ENCODE data around the gene LCT.
A peak's percentile ranks its signal among the peaks of the same experiment; 100 is the strongest.
"Not testable (repeated sequence)": the region's sequence is repeated elsewhere in the genome, so short reads cannot be mapped to it uniquely, and the experiment has no call there.

Gene LCT

GRCh38 chr2:135836596-135837270 is at the start of gene LCT:
LCT (minus strand) TSS chr2:135837184; CDS start chr2:135837169, 15 bp downstream.
- DNase-seq (ENCODE audit: low spot score) = no peak

DNA sequence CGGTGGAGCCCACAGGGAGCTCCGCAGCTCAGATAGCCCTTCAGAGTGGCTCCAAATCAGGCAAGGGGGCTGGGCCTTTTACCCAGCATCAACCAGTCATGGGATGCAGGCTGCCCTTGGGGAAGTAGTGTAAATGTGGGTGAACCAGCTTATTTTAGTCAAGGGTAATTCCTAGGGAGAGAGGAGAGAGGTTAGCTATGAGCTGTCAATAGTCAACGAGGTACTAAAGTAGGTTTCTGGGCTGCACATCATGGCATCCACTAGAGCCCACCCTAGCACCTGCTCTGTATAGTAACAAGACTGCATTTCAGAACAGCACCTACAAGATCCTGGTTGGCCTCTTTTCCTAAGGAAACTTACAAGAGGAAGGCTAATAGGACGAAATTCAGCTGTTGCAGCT is 48.7 kb upstream of the LCT start:
- DNase-seq (ENCODE audit: low spot score) = no peak

- DNase-seq (ENCODE audit: low spot score) = no peak
These were observed 45.4 kb upstream of the LCT start for GRCh38 chr2:135882415-135882814.

DNA sequence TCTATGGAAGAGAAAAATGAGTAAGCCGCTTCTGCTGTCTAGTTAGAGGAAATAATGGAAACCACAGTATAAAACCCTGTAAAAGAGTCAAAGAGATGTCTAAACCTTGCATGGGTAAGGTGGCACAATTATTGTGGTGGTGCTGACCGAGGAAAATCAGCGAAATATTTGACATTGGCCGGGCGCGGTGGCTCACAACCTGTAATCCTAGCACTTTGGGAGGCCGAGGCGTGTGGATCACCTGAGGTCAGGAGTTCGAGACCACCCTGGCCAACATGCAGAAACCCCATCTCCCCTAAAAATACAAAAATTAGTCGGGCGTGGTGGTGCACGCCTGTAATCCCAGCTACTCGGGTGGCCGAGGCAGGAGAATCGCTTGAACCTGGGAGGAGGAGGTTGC is 39.8 kb upstream of the LCT start:
- not testable (repeated sequence) for DNase-seq (ENCODE audit: low spot score)

DNA sequence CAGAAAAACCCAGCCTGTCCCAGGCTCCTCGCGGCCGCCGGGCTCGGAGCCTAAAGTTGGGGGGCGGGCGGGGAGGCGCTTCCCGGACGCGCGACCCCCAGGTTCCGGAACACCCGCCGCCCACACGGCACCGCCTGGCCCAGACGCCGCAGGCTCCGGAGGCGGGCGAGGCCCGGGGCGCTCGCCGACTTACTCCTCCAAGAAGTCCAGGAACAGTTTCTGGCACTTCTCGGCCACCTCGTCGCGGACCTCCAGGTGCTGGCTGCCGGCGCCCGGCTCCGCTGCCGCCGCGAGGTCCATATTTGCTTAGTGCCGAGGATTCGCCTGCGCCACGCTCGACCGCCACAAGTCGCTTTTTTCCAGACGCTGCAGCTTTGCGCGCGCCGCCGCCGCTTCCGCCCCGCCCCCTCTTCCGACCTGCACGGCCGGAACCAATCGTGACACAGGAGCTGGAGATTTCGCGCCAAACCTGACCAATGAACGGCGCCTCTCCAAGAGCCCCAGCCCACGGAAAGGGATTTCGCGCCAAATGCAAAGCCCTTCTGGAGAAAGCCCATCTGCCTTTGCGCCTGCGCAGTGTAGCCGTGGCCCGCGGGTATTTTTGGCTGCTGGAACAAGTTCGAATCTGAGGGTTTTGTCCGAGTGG is 39.2 kb upstream of the LCT start, which contains the start of gene MCM6:
MCM6 (minus strand) TSS at position 378 of the 646 bp plus-strand sequence; CDS start at position 300, 78 bp downstream.
- peak; percentile 99 for DNase-seq (ENCODE audit: low spot score)

- peak; percentile 80 for DNase-seq (ENCODE audit: low spot score)
These were observed 38.6 kb upstream of the LCT start for GRCh38 chr2:135875491-135876065.

DNA sequence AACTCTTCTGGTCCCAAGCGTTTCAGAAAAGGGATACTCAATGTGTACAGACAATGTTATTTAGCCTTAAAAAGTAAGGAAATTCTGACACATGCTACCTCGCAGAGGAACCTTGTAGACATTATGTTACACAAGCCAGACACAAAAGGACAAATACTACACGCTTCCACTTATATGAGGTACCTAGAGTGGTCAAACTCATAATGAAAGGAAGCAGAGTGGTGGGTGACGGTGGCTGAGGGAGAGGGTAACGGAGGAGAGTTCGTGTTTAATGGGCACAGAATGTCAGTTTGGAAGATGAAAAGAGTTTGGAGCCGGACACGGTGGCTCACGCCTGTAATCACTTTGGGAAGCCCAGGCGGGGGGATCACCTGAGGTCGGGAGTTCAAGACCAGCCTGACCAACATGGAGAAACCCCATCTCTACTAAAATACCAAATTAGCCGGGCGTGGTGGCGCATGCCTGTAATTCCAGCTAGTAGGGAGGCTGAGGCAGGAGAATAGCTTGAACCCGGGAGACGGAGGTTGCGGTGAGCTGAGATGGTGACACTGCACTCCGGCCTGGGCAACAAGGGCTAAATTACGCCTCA is 37.9 kb upstream of the LCT start:
- DNase-seq (ENCODE audit: low spot score) = peak; percentile 19

DNA sequence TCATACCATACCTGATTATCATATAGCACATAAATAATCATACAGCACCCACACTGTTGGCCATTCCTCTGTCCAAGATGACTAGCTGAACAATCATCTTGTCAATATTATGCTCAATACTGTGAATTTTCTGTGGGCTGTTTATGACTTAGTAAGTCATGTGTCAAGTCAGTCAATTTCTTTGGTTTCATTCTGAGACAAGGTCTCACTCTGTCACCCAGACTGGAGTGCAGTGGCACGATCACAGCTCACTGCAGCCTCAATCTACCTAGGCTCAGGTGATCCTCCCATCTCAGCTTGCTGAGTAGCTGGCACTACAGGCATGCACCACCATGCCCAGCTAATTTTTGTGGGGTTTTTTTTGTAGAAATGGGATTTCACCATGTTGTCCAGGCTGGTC is 33.6 kb upstream of the LCT start:
- DNase-seq (ENCODE audit: low spot score) = no peak

DNA sequence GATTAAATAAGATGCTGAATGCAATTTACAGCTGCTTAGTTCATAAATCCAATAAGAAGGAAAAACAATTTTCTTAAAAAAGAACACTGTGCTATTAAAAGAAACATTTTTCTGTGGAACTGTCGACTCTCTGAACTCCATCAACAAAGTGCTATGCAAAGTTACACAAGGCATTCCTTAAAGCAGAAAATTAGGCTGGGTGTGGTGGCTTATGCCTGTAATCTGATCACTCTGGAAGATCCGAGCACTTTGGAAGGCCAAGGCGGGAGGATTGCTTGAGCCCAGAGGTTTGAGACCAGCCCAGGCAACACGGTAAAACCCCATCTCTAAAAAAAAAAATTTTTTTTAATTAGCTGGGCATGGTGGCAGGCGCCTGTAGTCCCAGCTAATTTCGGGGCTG is 26.2 kb upstream of the LCT start:
- DNase-seq (ENCODE audit: low spot score) = no peak

- no peak for DNase-seq (ENCODE audit: low spot score)
These were observed 25.7 kb upstream of the LCT start for GRCh38 chr2:135862718-135863117.

GRCh38 chr2:135853401-135853800 is 16.4 kb upstream of the LCT start:
- DNase-seq (ENCODE audit: low spot score) = no peak

- DNase-seq (ENCODE audit: low spot score) = no peak
These were observed 14.9 kb upstream of the LCT start for GRCh38 chr2:135851858-135852257.

DNA sequence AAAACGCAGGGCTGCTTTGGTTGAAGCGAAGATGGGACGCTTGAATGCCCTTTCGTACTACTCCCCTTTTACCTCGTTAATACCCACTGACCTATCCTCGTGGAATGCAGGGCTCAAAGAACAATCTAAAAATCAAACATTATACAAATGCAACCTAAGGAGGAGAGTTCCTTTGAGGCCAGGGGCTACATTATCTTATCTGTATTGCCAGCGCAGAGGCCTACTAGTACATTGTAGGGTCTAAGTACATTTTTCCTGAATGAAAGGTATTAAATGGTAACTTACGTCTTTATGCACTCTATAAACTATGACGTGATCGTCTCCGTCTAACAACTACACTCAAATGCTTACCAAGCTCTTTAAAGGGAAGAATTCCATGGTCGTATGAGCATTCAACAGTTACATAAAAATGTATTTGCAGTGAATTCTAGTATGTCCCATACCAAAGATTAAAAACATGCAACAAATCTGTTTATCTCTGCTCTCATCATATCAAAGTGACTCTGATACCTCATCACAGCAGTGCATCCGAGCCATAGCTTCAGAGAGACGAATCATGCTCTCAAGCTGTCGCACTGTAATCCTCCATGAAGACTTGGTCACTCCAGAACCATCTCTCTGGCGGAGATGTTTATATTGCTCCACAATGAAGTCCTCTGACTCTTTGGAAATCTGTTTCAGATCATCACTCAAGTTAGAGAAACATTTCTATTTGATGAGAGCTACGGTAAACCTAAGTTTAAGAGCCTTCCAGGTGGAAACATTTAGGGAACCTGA is 14.1 kb upstream of the LCT start:
- DNase-seq (ENCODE audit: low spot score) = no peak

- no peak for DNase-seq (ENCODE audit: low spot score)
These were observed 12.1 kb upstream of the LCT start for GRCh38 chr2:135849087-135849486.

GRCh38 chr2:135845997-135846396 is 9.0 kb upstream of the LCT start:
- no peak for DNase-seq (ENCODE audit: low spot score)

GRCh38 chr2:135845257-135845656 is 8.3 kb upstream of the LCT start:
- no peak for DNase-seq (ENCODE audit: low spot score)

DNA sequence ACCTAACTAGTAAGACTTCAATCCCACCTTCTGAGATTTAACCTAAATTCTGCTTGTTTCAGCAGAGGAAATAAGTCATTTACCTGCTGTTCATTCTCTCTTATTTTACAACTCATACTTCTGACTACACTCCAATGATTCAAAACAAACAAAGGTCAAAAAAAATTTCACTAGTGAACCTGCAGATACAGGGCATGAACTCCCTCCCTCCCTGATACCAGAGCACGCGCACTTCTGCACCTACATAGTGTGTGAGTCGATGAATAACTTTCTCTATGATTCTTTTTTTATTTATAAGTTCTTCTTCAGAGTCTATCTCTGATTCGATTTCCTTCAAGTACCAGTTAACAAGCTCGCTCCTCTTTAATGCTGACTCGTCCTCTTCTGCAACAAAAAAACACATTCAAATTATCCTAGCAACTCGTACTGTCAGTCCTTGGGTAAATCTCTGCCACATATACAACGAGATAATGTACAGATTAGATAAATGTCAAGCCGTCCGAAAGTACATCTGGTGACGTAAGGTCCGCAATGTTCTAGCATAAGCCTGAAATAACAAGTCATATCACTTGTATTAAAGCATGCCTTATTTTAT is 7.4 kb upstream of the LCT start:
- no peak for DNase-seq (ENCODE audit: low spot score)

DNA sequence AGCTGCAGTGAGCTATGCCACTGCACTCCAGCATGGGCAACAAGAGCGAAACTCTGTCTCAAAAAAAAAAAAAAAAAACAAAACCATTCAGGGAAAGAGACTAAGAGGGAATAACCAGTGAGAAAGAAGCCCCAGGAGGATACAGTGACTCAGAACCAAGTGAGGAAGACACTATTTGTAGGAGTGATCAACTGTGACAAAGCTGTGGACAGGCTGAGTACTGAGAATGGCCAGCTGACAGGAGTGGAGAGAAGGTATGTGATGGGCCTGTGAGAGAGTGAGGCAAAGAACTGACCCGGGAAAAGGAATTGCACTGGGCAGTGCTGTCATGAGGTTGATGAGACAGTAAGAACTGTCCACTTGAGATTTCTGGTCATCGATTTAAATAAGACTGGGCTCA is 6.7 kb upstream of the LCT start:
- no peak for DNase-seq (ENCODE audit: low spot score)

DNA sequence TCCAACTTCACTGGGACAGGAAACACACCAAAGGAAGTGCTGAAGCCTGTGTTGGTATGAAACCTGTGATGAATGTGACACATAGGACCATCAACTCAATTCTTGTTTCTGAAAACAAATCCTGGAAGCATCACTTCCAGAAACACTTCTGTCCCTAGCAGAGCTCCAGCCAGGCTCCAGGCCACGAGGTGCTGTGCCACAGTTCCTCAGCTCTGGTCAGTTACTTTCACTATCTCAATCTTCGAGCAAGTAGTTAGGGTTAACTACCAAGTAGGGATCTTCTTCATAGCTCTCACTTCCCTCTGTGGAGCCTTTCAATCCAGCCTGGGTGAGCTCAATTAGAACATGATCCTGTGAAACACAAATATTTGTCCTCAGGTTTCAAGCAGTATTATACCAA is 3.6 kb upstream of the LCT start:
- no peak for DNase-seq (ENCODE audit: low spot score)

- DNase-seq (ENCODE audit: low spot score) = no peak
These were observed 2.7 kb upstream of the LCT start for GRCh38 chr2:135839713-135840112.

DNA sequence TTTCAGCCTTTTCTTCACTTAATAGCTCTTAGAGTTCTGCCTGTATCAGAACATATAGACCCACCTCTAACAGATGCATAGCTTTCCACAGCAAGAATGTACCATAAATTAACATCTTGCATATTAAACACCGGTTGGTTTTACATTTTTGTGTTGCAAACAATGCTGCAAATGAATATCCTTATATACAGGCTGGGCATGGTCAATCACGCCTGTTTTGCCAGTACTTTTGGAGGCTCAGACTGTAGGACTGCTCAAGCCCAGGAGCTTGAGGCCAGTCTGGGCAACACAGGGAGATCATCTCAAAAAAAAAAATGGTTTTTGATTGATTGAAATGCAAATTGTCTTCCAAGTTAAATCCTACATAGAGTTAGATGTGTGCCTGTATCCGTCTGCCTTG is 1.5 kb upstream of the LCT start:
- DNase-seq (ENCODE audit: low spot score) = no peak

GRCh38 chr2:135832891-135833290 is 4.1 kb downstream of the LCT start:
- no peak for DNase-seq (ENCODE audit: low spot score)

Data from NAMALWA (cell line).